Mesendoderm (in vitro differentiated cells): ENCODE data around the gene RHOH.
"Not testable (repeated sequence)": the region's sequence is repeated elsewhere in the genome, so short reads cannot be mapped to it uniquely, and the experiment has no call there.

ENCODE experiments used
- DNase-seq: peaks from one replicate; pipeline ENCODE4 v3.0.0; 2013
- H2AK5ac ChIP-seq: 2 replicates; pipeline ENCODE4 v1.6.1; 2013; ENCODE audit warnings: low read length, inconsistent platforms
- H2BK120ac ChIP-seq: 2 replicates; pipeline ENCODE4 v1.6.1; 2013; ENCODE audit warnings: low read depth, mild to moderate bottlenecking, low read length, moderate library complexity, mixed read lengths
- H2BK15ac ChIP-seq: replicated peaks from 2 replicates; pipeline ENCODE4 v1.6.1; 2013; ENCODE audit warnings: low read depth, mild to moderate bottlenecking, moderate library complexity
- H2BK5ac ChIP-seq: 2 replicates; pipeline ENCODE4 v1.6.1; 2013; ENCODE audit warnings: low read length, inconsistent platforms
- H3K18ac ChIP-seq: 2 replicates; pipeline ENCODE4 v1.6.1; 2013; ENCODE audit warnings: mild to moderate bottlenecking, low read length, mixed read lengths
- H3K23ac ChIP-seq: one replicate; pipeline ENCODE4 v1.6.1; 2013; ENCODE audit warnings: low read length
- H3K27ac ChIP-seq: 2 replicates; pipeline ENCODE4 v1.5.1; 2013; ENCODE audit warnings: low read depth, mild to moderate bottlenecking, inconsistent platforms, low read length, moderate library complexity
- H3K27me3 ChIP-seq: 2 replicates; pipeline ENCODE4 v1.6.1; 2013; ENCODE audit warnings: low read length, control low read depth, mild to moderate bottlenecking, inconsistent platforms; ENCODE audit not compliant: insufficient read depth, poor library complexity
- H3K36me3 ChIP-seq: 2 replicates; pipeline ENCODE4 v1.6.1; 2013; ENCODE audit warnings: low read length, inconsistent platforms; ENCODE audit not compliant: control insufficient read depth, insufficient read depth
- H3K4ac ChIP-seq: one replicate; pipeline ENCODE4 v1.6.1; 2013; ENCODE audit warnings: low read depth, mild to moderate bottlenecking, low read length, moderate library complexity
- H3K4me1 ChIP-seq: 2 replicates; pipeline ENCODE4 v1.6.1; 2013; ENCODE audit warnings: low read depth, low read length, inconsistent platforms; ENCODE audit not compliant: control insufficient read depth
- H3K4me2 ChIP-seq: 2 replicates; pipeline ENCODE4 v1.6.1; 2013; ENCODE audit warnings: low read length
- H3K4me3 ChIP-seq: 2 replicates; pipeline ENCODE4 v1.5.1; 2013; ENCODE audit warnings: mild to moderate bottlenecking, low read length
- H3K56ac ChIP-seq: one replicate; pipeline ENCODE4 v1.6.1; 2013; ENCODE audit warnings: low read length
- H3K79me1 ChIP-seq: 2 replicates; pipeline ENCODE4 v1.6.1; 2013; ENCODE audit warnings: low read length, inconsistent platforms
- H3K79me2 ChIP-seq: 2 replicates; pipeline ENCODE4 v1.6.1; 2013; ENCODE audit warnings: mild to moderate bottlenecking, low read length; ENCODE audit not compliant: control insufficient read depth, insufficient read depth
- H3K9ac ChIP-seq: 2 replicates; pipeline ENCODE4 v1.6.1; 2013; ENCODE audit warnings: low read length, inconsistent platforms
- H4K5ac ChIP-seq: one replicate; pipeline ENCODE4 v1.6.1; 2013; ENCODE audit warnings: low read length
- H4K8ac ChIP-seq: one replicate; pipeline ENCODE4 v1.6.1; 2013; ENCODE audit warnings: low read depth, mild to moderate bottlenecking, control low read depth, low read length, moderate library complexity
- WGBS: extraction: QIAGEN DNeasy Blood & Tissue Kit; methylation state at CpG from one replicate; pipeline ENCODE4 v1.1.7; 2013; ENCODE audit warnings: low lambda C conversion rate, missing lambda C conversion rate; ENCODE audit not compliant: insufficient coverage; ENCODE audit errors: extremely low coverage; 5-methylcytosine and 5-hydroxymethylcytosine counted together

Gene RHOH

GRCh38 chr4:40292313-40292759 lies 95.5 kb downstream of the RHOH start:
- no peaks in the 10 kb centered on the region for H3K36me3 ChIP-seq
- H2BK120ac ChIP-seq, result no peak overlapping the region
- no peaks in the 10 kb centered on the region for H3K79me2 ChIP-seq
- no CpG with 5 or more reads among the region's 2 CpGs for WGBS
- no peak overlapping the region for H3K4ac ChIP-seq
- no peak overlapping the region for H3K27ac ChIP-seq
- no peak overlapping the region for H3K4me3 ChIP-seq
- no peaks in the 10 kb centered on the region for H3K27me3 ChIP-seq
- no peaks in the 10 kb centered on the region for H3K79me1 ChIP-seq
- no peak overlapping the region for H2BK15ac ChIP-seq
- H3K4me1 ChIP-seq, result no peaks in the 10 kb centered on the region
- no peak overlapping the region for H2BK5ac ChIP-seq
- no peak overlapping the region for H2AK5ac ChIP-seq
- DNase-seq, result peak; percentile 60
- peak overlapping the region; percentile 44 for H4K5ac ChIP-seq
- H3K18ac ChIP-seq, result no peak overlapping the region
- H3K9ac ChIP-seq, result no peak overlapping the region
- no peak overlapping the region for H4K8ac ChIP-seq
- H3K4me2 ChIP-seq, result no peak overlapping the region
- no peak overlapping the region for H3K23ac ChIP-seq
- H3K56ac ChIP-seq, result no peak overlapping the region

GRCh38 chr4:40294339-40294738 lies 97.5 kb downstream of the RHOH start:
- Histone ChIP-seq H3K56ac (no peak overlapping the region), H3K9ac (no peak overlapping the region), H3K27ac (no peak overlapping the region), H4K8ac (no peak overlapping the region), H3K4me2 (no peak overlapping the region), H3K4me1 (no peaks in the 10 kb centered on the region), H3K27me3 (no peaks in the 10 kb centered on the region), H2BK15ac (no peak overlapping the region), H3K23ac (no peak overlapping the region), H4K5ac (no peak overlapping the region), H3K79me1 (no peaks in the 10 kb centered on the region), H3K79me2 (no peaks in the 10 kb centered on the region), H2BK5ac (no peak overlapping the region), H3K4ac (no peak overlapping the region), H2BK120ac (no peak overlapping the region), H3K4me3 (no peak overlapping the region), H2AK5ac (no peak overlapping the region), H3K36me3 (no peaks in the 10 kb centered on the region), H3K18ac (no peak overlapping the region)
- DNase-seq, result no peak
- no CpG with 5 or more reads among the region's 1 CpG for WGBS

GRCh38 chr4:40295030-40295429 lies 98.2 kb downstream of the RHOH start:
- not testable (repeated sequence) for H3K27me3 ChIP-seq, H2AK5ac ChIP-seq, H3K4me1 ChIP-seq, H3K4ac ChIP-seq, H3K27ac ChIP-seq, H2BK120ac ChIP-seq, H3K79me2 ChIP-seq, H3K23ac ChIP-seq, DNase-seq, H3K79me1 ChIP-seq, H3K18ac ChIP-seq, H3K9ac ChIP-seq, H2BK15ac ChIP-seq, H3K4me2 ChIP-seq, H3K4me3 ChIP-seq, H3K56ac ChIP-seq, H2BK5ac ChIP-seq, H3K36me3 ChIP-seq, H4K5ac ChIP-seq, H4K8ac ChIP-seq

GRCh38 chr4:40295572-40295971 lies 98.7 kb downstream of the RHOH start:
- Histone ChIP-seq H3K9ac (no peak overlapping the region), H2AK5ac (no peak overlapping the region)
- WGBS, result 100% methylated on average over 1 of the region's 4 CpGs

More at GRCh38 chr4:40295572-40295971, 98.7 kb downstream of the RHOH start:
- no peaks in the 10 kb centered on the region for H3K4me1 ChIP-seq
- no peak overlapping the region for H4K5ac ChIP-seq
- DNase-seq, result no peak
- no peak overlapping the region for H3K4ac ChIP-seq
- no peak overlapping the region for H2BK15ac ChIP-seq
- no peaks in the 10 kb centered on the region for H3K27me3 ChIP-seq
- no peaks in the 10 kb centered on the region for H3K79me1 ChIP-seq
- H2BK5ac ChIP-seq, result no peak overlapping the region
- H2BK120ac ChIP-seq, result no peak overlapping the region
- no peak overlapping the region for H3K4me3 ChIP-seq
- H3K27ac ChIP-seq, result no peak overlapping the region
- no peaks in the 10 kb centered on the region for H3K79me2 ChIP-seq
- no peak overlapping the region for H3K4me2 ChIP-seq
- no peak overlapping the region for H3K23ac ChIP-seq
- H3K36me3 ChIP-seq, result no peaks in the 10 kb centered on the region
- no peak overlapping the region for H3K18ac ChIP-seq
- no peak overlapping the region for H4K8ac ChIP-seq
- H3K56ac ChIP-seq, result no peak overlapping the region
